Esophagus muscularis mucosa (tissue), 3 donors: Measurements from ENCODE around the gene CFHR5.

Experiments
- POLR2A ChIP-seq: fragments of 450-650 bp; IDR thresholded peaks from one replicate; pipeline ENCODE4 v1.6.1; 2017; ENCODE audit warnings: antibody characterized with exemption, moderate library complexity, mild to moderate bottlenecking, low read depth
- POLR2AphosphoS5 ChIP-seq, 2 donors: sonication (generic); formaldehyde crosslinking; IDR thresholded peaks; one replicate each; pipeline ENCODE4 v1.6.1; 2017; ENCODE audit warnings: antibody characterized with exemption in 2 of 2
- TF ChIP-seq, protein P1 (sequence below), 3 experiments: fragments of 200-600 bp in 2 of 3; fragments of 450-650 bp in 1 of 3; sonication (generic) in 2 of 3; IDR thresholded peaks; one replicate each; pipeline ENCODE4 v1.5.1; 2017 to 2019; ENCODE audit warnings: antibody characterized with exemption in 3 of 3, mild to moderate bottlenecking in 2 of 3, moderate library complexity in 1 of 3

- TF ChIP-seq, protein P1, sequence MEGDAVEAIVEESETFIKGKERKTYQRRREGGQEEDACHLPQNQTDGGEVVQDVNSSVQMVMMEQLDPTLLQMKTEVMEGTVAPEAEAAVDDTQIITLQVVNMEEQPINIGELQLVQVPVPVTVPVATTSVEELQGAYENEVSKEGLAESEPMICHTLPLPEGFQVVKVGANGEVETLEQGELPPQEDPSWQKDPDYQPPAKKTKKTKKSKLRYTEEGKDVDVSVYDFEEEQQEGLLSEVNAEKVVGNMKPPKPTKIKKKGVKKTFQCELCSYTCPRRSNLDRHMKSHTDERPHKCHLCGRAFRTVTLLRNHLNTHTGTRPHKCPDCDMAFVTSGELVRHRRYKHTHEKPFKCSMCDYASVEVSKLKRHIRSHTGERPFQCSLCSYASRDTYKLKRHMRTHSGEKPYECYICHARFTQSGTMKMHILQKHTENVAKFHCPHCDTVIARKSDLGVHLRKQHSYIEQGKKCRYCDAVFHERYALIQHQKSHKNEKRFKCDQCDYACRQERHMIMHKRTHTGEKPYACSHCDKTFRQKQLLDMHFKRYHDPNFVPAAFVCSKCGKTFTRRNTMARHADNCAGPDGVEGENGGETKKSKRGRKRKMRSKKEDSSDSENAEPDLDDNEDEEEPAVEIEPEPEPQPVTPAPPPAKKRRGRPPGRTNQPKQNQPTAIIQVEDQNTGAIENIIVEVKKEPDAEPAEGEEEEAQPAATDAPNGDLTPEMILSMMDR (IDR thresholded peaks at IDR 0.05): no peak
- no peak for TF ChIP-seq POLR2A
- TF ChIP-seq POLR2AphosphoS5 (IDR thresholded peaks at IDR 0.05): no peak
Observed at GRCh38 chr1:196951711-196952394, 25.5 kb upstream of the CFHR5 start.
